IMR-90 (cell line): Measurements from ENCODE around the gene TOMM6. TPM values are rescaled to one million over a fixed set of nuclear protein-coding genes. Genes with fewer than 3 reads are reported as not detected.
A peak's percentile ranks its signal among the peaks of the same experiment; 100 is the strongest.

Source experiments
- ATAC-seq: fragments of 200-7000 bp; cut with Tn5 transposase; 2 replicates; pipeline ENCODE4 v1.9.1; 2020; ENCODE audit warnings: low read depth, mild to moderate bottlenecking, moderate library complexity
- BruUV-seq: library from RNA; stranded (reverse); fragments of 400-500 nt; replicated peaks from 2 replicates; lab custom pipeline; 2021; lab: Mats Ljungman, UMichigan
- CTCF ChIA-PET: fragments of 300-600 bp; formaldehyde crosslinking; extraction: SDS; loops from one replicate; lab custom pipeline; 2021; ENCODE audit warnings: antibody characterized with exemption; lab: Yijun Ruan, JAX
- POLR2A ChIA-PET: fragments of 300-600 bp; sonication (Branson Sonifier 250); formaldehyde crosslinking; loops from one replicate; lab custom pipeline; 2022; ENCODE audit warnings: antibody characterized with exemption; ENCODE audit not compliant: unreplicated experiment; lab: Charles Lee
- DNase-seq: peaks from one replicate; pipeline ENCODE4 v3.0.0; 2013
- H2AFZ ChIP-seq: replicated peaks from 2 replicates; pipeline ENCODE3; 2013; ENCODE audit warnings: low read length, mild to moderate bottlenecking; ENCODE audit not compliant: poor library complexity
- H2AK5ac ChIP-seq: 2 replicates; pipeline ENCODE4 v1.6.1; 2013; ENCODE audit warnings: low read depth, low read length, inconsistent platforms
- H2AK9ac ChIP-seq: replicated peaks from 2 replicates; pipeline ENCODE3; 2013; ENCODE audit warnings: mild to moderate bottlenecking, low read depth, low read length, moderate library complexity; ENCODE audit not compliant: poor library complexity
- H2BK120ac ChIP-seq: 2 replicates; pipeline ENCODE4 v1.6.1; 2013; ENCODE audit warnings: low read depth, low read length, inconsistent platforms
- H2BK15ac ChIP-seq: 3 replicates; pipeline ENCODE4 v1.6.1; 2013; ENCODE audit warnings: low read depth, low read length, inconsistent platforms
- H2BK20ac ChIP-seq: 2 replicates; pipeline ENCODE4 v1.6.1; 2013; ENCODE audit warnings: low read depth, mild to moderate bottlenecking, inconsistent platforms, low read length, moderate library complexity
- H2BK5ac ChIP-seq: 2 replicates; pipeline ENCODE4 v1.6.1; 2013; ENCODE audit warnings: mild to moderate bottlenecking, low read depth, low read length, inconsistent platforms; ENCODE audit not compliant: poor library complexity, severe bottlenecking
- H3K14ac ChIP-seq: replicated peaks from 2 replicates; pipeline ENCODE4 v1.6.1; 2013; ENCODE audit warnings: low read depth, low read length, inconsistent platforms
- H3K18ac ChIP-seq: 2 replicates; pipeline ENCODE4 v1.6.1; 2013; ENCODE audit warnings: low read depth, low read length, control low read depth
- H3K23ac ChIP-seq: 2 replicates; pipeline ENCODE4 v1.6.1; 2013; ENCODE audit warnings: low read depth, low read length, inconsistent platforms
- H3K27ac ChIP-seq: 2 replicates; pipeline ENCODE4 v1.5.1; 2013; ENCODE audit warnings: mild to moderate bottlenecking, control low read depth, low read length; ENCODE audit not compliant: insufficient read depth
- H3K27me3 ChIP-seq: 2 replicates; pipeline ENCODE4 v1.6.1; 2013; ENCODE audit warnings: low read length; ENCODE audit not compliant: control insufficient read depth, insufficient read depth
- H3K36me3 ChIP-seq: 2 replicates; pipeline ENCODE4 v1.6.1; 2013; ENCODE audit warnings: low read length, mixed read lengths; ENCODE audit not compliant: control insufficient read depth, insufficient read depth
- H3K4ac ChIP-seq: 2 replicates; pipeline ENCODE4 v1.6.1; 2013; ENCODE audit warnings: low read depth, low read length, inconsistent platforms
- H3K4me1 ChIP-seq: 2 replicates; pipeline ENCODE4 v1.6.1; 2013; ENCODE audit warnings: low read length, mixed read lengths; ENCODE audit not compliant: control insufficient read depth, insufficient read depth
- H3K4me2 ChIP-seq: 2 replicates; pipeline ENCODE4 v1.6.1; 2013; ENCODE audit warnings: low read depth, mild to moderate bottlenecking, control low read depth, low read length, moderate library complexity
- H3K4me3 ChIP-seq: 2 replicates; pipeline ENCODE4 v1.5.1; 2013; ENCODE audit warnings: low read depth, mild to moderate bottlenecking, control low read depth, low read length, moderate library complexity; ENCODE audit not compliant: insufficient read depth
- H3K56ac ChIP-seq: 2 replicates; pipeline ENCODE4 v1.6.1; 2013; ENCODE audit warnings: low read length, inconsistent platforms; ENCODE audit not compliant: insufficient read depth; ENCODE audit errors: extremely low read depth
- H3K79me1 ChIP-seq, 2 experiments: 2 replicates each; pipeline ENCODE4 v1.6.1; 2013; ENCODE audit warnings: low read length in 2 of 2, inconsistent platforms in 1 of 2, low read depth in 1 of 2
- H3K9ac ChIP-seq: 2 replicates; pipeline ENCODE4 v1.6.1; 2013; ENCODE audit warnings: low read depth, low read length, control low read depth
- H3K9me1 ChIP-seq: 2 replicates; pipeline ENCODE4 v1.6.1; 2013; ENCODE audit warnings: low read length, inconsistent platforms; ENCODE audit not compliant: insufficient read depth
- H3K9me3 ChIP-seq: 2 replicates; pipeline ENCODE4 v1.6.1; 2013; ENCODE audit warnings: low read length; ENCODE audit not compliant: control insufficient read depth, insufficient read depth
- H4K20me1 ChIP-seq: 2 replicates; pipeline ENCODE4 v1.6.1; 2013; ENCODE audit warnings: low read length, inconsistent platforms; ENCODE audit not compliant: insufficient read depth
- H4K5ac ChIP-seq: 2 replicates; pipeline ENCODE4 v1.6.1; 2013; ENCODE audit warnings: mild to moderate bottlenecking, low read depth, low read length, control low read depth
- H4K8ac ChIP-seq, 2 experiments: 2 replicates each; pipeline ENCODE4 v1.6.1; 2013; ENCODE audit warnings: low read depth in 2 of 2, low read length in 2 of 2, control low read depth in 1 of 2, inconsistent platforms in 1 of 2
- H4K91ac ChIP-seq: 2 replicates; pipeline ENCODE4 v1.6.1; 2013; ENCODE audit warnings: low read depth, low read length, inconsistent platforms; ENCODE audit not compliant: insufficient read depth
- CEBPB ChIP-seq: IDR thresholded peaks from 2 replicates; pipeline ENCODE4 v1.6.1; 2012; ENCODE audit warnings: low read depth, low read length, improper control_type of control experiment
- POLR2A ChIP-seq: IDR thresholded peaks from 2 replicates; pipeline ENCODE4 v1.6.1; 2012; ENCODE audit warnings: mild to moderate bottlenecking, low read depth, low read length
- WGBS, 2 experiments: methylation state at CpG; one replicate each; pipeline versions ENCODE4 v1.1.5 to v1.1.7; 2013; ENCODE audit warnings: missing lambda C conversion rate in 2 of 2; ENCODE audit not compliant: insufficient read length in 1 of 2; ENCODE audit errors: extremely low coverage in 2 of 2; 5-methylcytosine and 5-hydroxymethylcytosine counted together
- dilution Hi-C: fragments of 300-500 bp; cut with HindIII; formaldehyde crosslinking; loops from one replicate; pipeline ENCODE4 v1.14.3; 2018; ENCODE audit warnings: low sequenced_read_pairs; ENCODE audit not compliant: unreplicated experiment
- in situ Hi-C: fragments of 300-500 bp; cut with MboI; formaldehyde crosslinking; loops from 3 replicates; pipeline ENCODE4 v1.14.3; 2019; ENCODE audit warnings: low sequenced_read_pairs, inconsistent platforms, mixed read lengths
- intact Hi-C: fragments of 100-400 bp; cut with micrococcal nuclease; formaldehyde crosslinking; loops from 2 replicates; pipeline ENCODE4 v1.10.0; 2022
- polyA plus RNA-seq, 3 experiments: library from polyadenylated mRNA; depleted of rRNA; stranded (reverse); fragments of >200 nt; gene quantifications; 2 replicates each; pipeline ENCODE4 v1.2.3, GENCODE V29; 2012; ENCODE audit warnings: low replicate concordance in 1 of 3
- total RNA-seq: library from RNA; depleted of rRNA; stranded (reverse); fragments of >200 nt; gene quantifications from 2 replicates; pipeline ENCODE4 v1.2.3, GENCODE V29; 2012

Gene TOMM6
- total and polyA plus RNA-seq, 2 of the 4 experiments (the other 2 are of a cell fraction), result 128 to 227 TPM

DNA sequence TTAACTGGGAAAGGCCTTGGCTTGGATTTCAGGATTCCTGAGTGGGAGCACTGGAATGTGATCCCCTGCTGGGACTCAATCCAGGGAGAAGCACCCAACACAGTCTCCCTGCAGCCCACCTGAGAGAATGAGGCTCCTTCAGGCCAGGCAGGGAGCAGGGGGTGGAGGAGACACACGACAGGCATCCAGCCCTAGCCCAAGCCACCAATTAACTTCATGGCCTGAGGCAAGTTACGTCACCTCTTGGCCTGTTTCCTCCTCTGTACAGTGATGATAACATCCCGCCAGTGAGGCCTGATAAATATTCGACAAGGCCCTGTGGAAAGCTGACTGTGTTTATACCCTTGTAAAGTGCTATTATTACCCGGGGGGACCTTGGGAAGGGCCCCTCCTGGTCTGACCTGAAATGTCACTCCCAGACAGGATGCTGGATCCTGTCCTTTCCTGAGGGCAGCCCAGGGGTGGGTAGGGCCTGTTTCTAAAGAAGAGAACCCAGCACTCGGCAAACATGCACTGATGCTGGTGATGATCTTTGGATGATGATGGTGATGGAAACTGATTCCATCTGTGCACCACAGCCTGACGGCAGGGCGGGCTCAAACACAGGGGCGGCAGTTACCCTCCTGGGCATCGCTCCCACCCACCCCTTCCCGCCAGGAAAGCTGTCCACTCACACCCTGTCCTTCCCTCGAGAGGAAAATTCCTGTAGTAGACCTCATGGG is 20.2 kb upstream of the TOMM6 start:
- Histone ChIP-seq H3K9me1 (no peaks in the 10 kb centered on the region; the same call in 1 of the 2 replicates), H4K8ac (peak overlapping the region in 1 of 2 experiments; percentile 85; a peak in 3 of 4 replicates), H3K27ac (peak overlapping the region; percentile 46; the same call in 1 of the 2 replicates), H3K36me3 (peaks cover 18% of the 10 kb centered on the region), H4K91ac (peak overlapping the region; percentile 58), H3K23ac (no peak overlapping the region), H3K14ac (no peak overlapping the region), H3K79me1 (no peaks in the 10 kb centered on the region), H2BK15ac (no peak overlapping the region), H3K9ac (peak overlapping the region; percentile 1; the same call in 1 of the 2 replicates), H3K4me2 (no peak overlapping the region; the same call in 1 of the 2 replicates), H2BK5ac (no peak overlapping the region), H3K18ac (no peak overlapping the region), H2AFZ (peak overlapping the region; percentile 85), H3K4ac (peak overlapping the region; percentile 46), H3K56ac (no peak overlapping the region), H4K5ac (no peak overlapping the region), H3K27me3 (no peaks in the 10 kb centered on the region), H2BK20ac (no peak overlapping the region), H2AK5ac (0 out of 2 replicates have a peak overlapping the region, but pooled peaks have one; percentile 20), H2AK9ac (peak overlapping the region; percentile 80), H2BK120ac (peak overlapping the region; percentile 27), H3K4me3 (no peak overlapping the region), H4K20me1 (no peaks in the 10 kb centered on the region), H3K4me1 (peaks cover 5% of the 10 kb centered on the region; the same call in 1 of the 2 replicates), H3K9me3 (no peaks in the 10 kb centered on the region)
- BruUV-seq, result no TSS peak
- intact Hi-C loops (loop anchor here (2.0 kb wide), 1 partner anchor 32 kb away; the partner anchor contains the start of gene TFEB), dilution Hi-C loops (no loop called here), in situ Hi-C loops (no loop called here)
- ATAC-seq (peak; percentile 96), DNase-seq (peak; percentile 87)
- CTCF ChIA-PET, result no interaction called here
- TF ChIP-seq CEBPB, result peak; percentile 83
- TF ChIP-seq POLR2A, result no peak
- POLR2A ChIA-PET, result no interaction called here
- 0% methylated on average over 1 of the region's 12 CpGs; no CpG with 5 or more reads in 1 of the 2 experiments for WGBS, 2 experiments
